Suprapubic skin (tissue), 4 donors: ENCODE results near the gene RUNX1. TPM values are rescaled to one million over a fixed set of nuclear protein-coding genes. Genes with fewer than 3 reads are reported as not detected.

ENCODE experiments used
- DNase-seq, 2 donors: peaks; one replicate each; pipeline ENCODE4 v3.0.0-alpha.2; 2019; ENCODE audit warnings: low spot score in 2 of 2
- H3K27ac ChIP-seq: fragments of 200-600 bp; sonication (generic); one replicate; pipeline ENCODE4 v1.5.1; 2019
- H3K27me3 ChIP-seq: fragments of 200-600 bp; sonication (generic); one replicate; pipeline ENCODE4 v1.5.1; 2019
- H3K36me3 ChIP-seq: fragments of 200-600 bp; sonication (generic); one replicate; pipeline ENCODE4 v1.5.1; 2019
- H3K4me1 ChIP-seq: fragments of 200-600 bp; sonication (generic); one replicate; pipeline ENCODE4 v1.5.1; 2019
- H3K4me3 ChIP-seq: fragments of 200-600 bp; sonication (generic); one replicate; pipeline ENCODE4 v1.5.1; 2019; ENCODE audit warnings: mild to moderate bottlenecking
- H3K9me3 ChIP-seq: fragments of 200-600 bp; sonication (generic); one replicate; pipeline ENCODE4 v1.5.1; 2019
- CTCF ChIP-seq, 2 donors: fragments of 200-600 bp in 1 of 2; fragments of 450-650 bp in 1 of 2; sonication (generic) in 1 of 2; IDR thresholded peaks; one replicate each; pipeline ENCODE4 v1.5.1; 2016 to 2019; ENCODE audit warnings: antibody characterized with exemption in 2 of 2, mild to moderate bottlenecking in 1 of 2, moderate library complexity in 1 of 2
- EP300 ChIP-seq: sonication (generic); formaldehyde crosslinking; IDR thresholded peaks from one replicate; pipeline ENCODE4 v1.6.1; 2017; ENCODE audit warnings: antibody characterized with exemption
- POLR2A ChIP-seq, 2 donors: fragments of 450-650 bp; IDR thresholded peaks; one replicate each; pipeline ENCODE4 v1.6.1; 2017; ENCODE audit warnings: antibody characterized with exemption in 2 of 2, mild to moderate bottlenecking in 2 of 2, moderate library complexity in 2 of 2
- POLR2AphosphoS5 ChIP-seq, 3 donors: sonication (generic); formaldehyde crosslinking; IDR thresholded peaks; one replicate each; pipeline ENCODE4 v1.6.1; 2017; ENCODE audit warnings: antibody characterized with exemption in 3 of 3
- WGBS: methylation state at CpG from one replicate; pipeline ENCODE4 v1.1.5; 2018; 5-methylcytosine and 5-hydroxymethylcytosine counted together
- total RNA-seq, 4 donors: library from RNA; depleted of rRNA; stranded (reverse); fragments of >200 nt; gene quantifications; one replicate each; pipeline ENCODE4 v1.1.0, GENCODE V29; 2016

RUNX1 gene
- total RNA-seq, 4 donors from 2014 or later: 15.4 to 26.7 (median 20.5) TPM

GRCh38 chr21:35005077-35005476 lies 44.0 kb downstream of the RUNX1 start:
- no peak overlapping the region for H3K4me3 ChIP-seq
- no peak for TF ChIP-seq POLR2AphosphoS5 (IDR thresholded peaks at IDR 0.05)
- TF ChIP-seq POLR2A (IDR thresholded peaks at IDR 0.05): no peak
- no peak for TF ChIP-seq CTCF (IDR thresholded peaks at IDR 0.05)
- no peak for TF ChIP-seq EP300
- H3K36me3 ChIP-seq: no peaks in the 10 kb centered on the region
- DNase-seq: no peak
- WGBS: 62% methylated on average over 2 of the region's 2 CpGs
- no peaks in the 10 kb centered on the region for H3K4me1 ChIP-seq
- H3K27me3 ChIP-seq: no peaks in the 10 kb centered on the region
- H3K27ac ChIP-seq: no peak overlapping the region
- H3K9me3 ChIP-seq: no peaks in the 10 kb centered on the region

GRCh38 chr21:35004314-35004713 lies 44.8 kb downstream of the RUNX1 start:
- WGBS: 82% methylated on average over 3 of the region's 3 CpGs
- Histone ChIP-seq H3K4me1 (no peaks in the 10 kb centered on the region), H3K27ac (no peak overlapping the region), H3K9me3 (no peaks in the 10 kb centered on the region), H3K4me3 (no peak overlapping the region), H3K36me3 (no peaks in the 10 kb centered on the region), H3K27me3 (no peaks in the 10 kb centered on the region)
- DNase-seq: no peak
- TF ChIP-seq POLR2A (IDR thresholded peaks at IDR 0.05) (no peak), CTCF (IDR thresholded peaks at IDR 0.05) (no peak), EP300 (no peak), POLR2AphosphoS5 (IDR thresholded peaks at IDR 0.05) (no peak)

GRCh38 chr21:35002879-35003722 lies 46.0 kb downstream of the RUNX1 start:
- Histone ChIP-seq H3K4me3 (no peak overlapping the region), H3K36me3 (no peaks in the 10 kb centered on the region), H3K4me1 (peaks cover 4% of the 10 kb centered on the region), H3K27ac (no peak overlapping the region), H3K9me3 (no peaks in the 10 kb centered on the region), H3K27me3 (no peaks in the 10 kb centered on the region)
- TF ChIP-seq POLR2AphosphoS5 (IDR thresholded peaks at IDR 0.05) (no peak), POLR2A (IDR thresholded peaks at IDR 0.05) (no peak), CTCF (IDR thresholded peaks at IDR 0.05) (no peak), EP300 (no peak)
- DNase-seq: no peak
- 81% methylated on average over 5 of the region's 5 CpGs for WGBS

GRCh38 chr21:34999397-34999941 lies 49.6 kb downstream of the RUNX1 start:
- no peaks in the 10 kb centered on the region for H3K27me3 ChIP-seq
- TF ChIP-seq CTCF (IDR thresholded peaks at IDR 0.05): no peak
- no peak for TF ChIP-seq EP300
- no peak for TF ChIP-seq POLR2AphosphoS5 (IDR thresholded peaks at IDR 0.05)
- no peak for TF ChIP-seq POLR2A (IDR thresholded peaks at IDR 0.05)
- peak overlapping the region; percentile 29 for H3K27ac ChIP-seq
- H3K4me1 ChIP-seq: peaks cover 25% of the 10 kb centered on the region
- WGBS: 75% methylated on average over 10 of the region's 10 CpGs
- no peak for DNase-seq
- H3K9me3 ChIP-seq: no peaks in the 10 kb centered on the region
- H3K36me3 ChIP-seq: no peaks in the 10 kb centered on the region
- H3K4me3 ChIP-seq: no peak overlapping the region

GRCh38 chr21:34998176-34998575 lies 50.9 kb downstream of the RUNX1 start:
- Histone ChIP-seq H3K9me3 (no peaks in the 10 kb centered on the region), H3K4me1 (peaks cover 25% of the 10 kb centered on the region), H3K36me3 (no peaks in the 10 kb centered on the region), H3K27ac (peak overlapping the region; percentile 29), H3K27me3 (no peaks in the 10 kb centered on the region), H3K4me3 (no peak overlapping the region)
- WGBS: 87% methylated on average over 5 of the region's 5 CpGs
- no peak for TF ChIP-seq POLR2AphosphoS5 (IDR thresholded peaks at IDR 0.05)
- TF ChIP-seq CTCF (IDR thresholded peaks at IDR 0.05): no peak
- TF ChIP-seq EP300: no peak
- TF ChIP-seq POLR2A (IDR thresholded peaks at IDR 0.05): no peak
- DNase-seq: no peak
